Osteocyte (in vitro differentiated cells): ENCODE results near the gene LOXL1. TPM values are rescaled to one million over a fixed set of nuclear protein-coding genes. Genes with fewer than 3 reads are reported as not detected.

Source experiments
- DNase-seq: peaks from one replicate; pipeline ENCODE4 v3.0.0; 2021; ENCODE audit warnings: mixed read lengths; ENCODE audit not compliant: unreplicated experiment; ENCODE audit errors: extremely low spot score
- H3K27ac Mint-ChIP-seq: one replicate; pipeline ENCODE4 v1.8.0; 2021; ENCODE audit warnings: mild to moderate bottlenecking, mixed read lengths; ENCODE audit not compliant: unreplicated experiment
- H3K27me3 Mint-ChIP-seq: one replicate; pipeline ENCODE4 v1.8.0; 2021; ENCODE audit warnings: mixed read lengths; ENCODE audit not compliant: unreplicated experiment
- H3K36me3 Mint-ChIP-seq: one replicate; pipeline ENCODE4 v1.8.0; 2021; ENCODE audit warnings: mixed read lengths; ENCODE audit not compliant: unreplicated experiment
- H3K4me1 Mint-ChIP-seq: one replicate; pipeline ENCODE4 v1.8.0; 2021; ENCODE audit warnings: mixed read lengths; ENCODE audit not compliant: unreplicated experiment
- H3K4me3 Mint-ChIP-seq: one replicate; pipeline ENCODE4 v1.8.0; 2021; ENCODE audit warnings: mild to moderate bottlenecking, moderate library complexity, mixed read lengths; ENCODE audit not compliant: unreplicated experiment
- H3K9me3 Mint-ChIP-seq: one replicate; pipeline ENCODE4 v1.8.0; 2021; ENCODE audit warnings: mixed read lengths; ENCODE audit not compliant: unreplicated experiment
- CTCF ChIP-seq: fragments of 200-600 bp; sonication (generic); IDR thresholded peaks from 2 replicates; pipeline ENCODE4 v1.5.0; 2021; ENCODE audit warnings: antibody characterized with exemption, mild to moderate bottlenecking, moderate library complexity
- long read RNA-seq: library from polyadenylated mRNA; unstranded; transcript quantifications from one replicate; pipeline ENCODE4 v2.0.0, GENCODE V29; 2021
- total RNA-seq: library from RNA; stranded (reverse); gene quantifications from 2 replicates; pipeline ENCODE4 v1.2.1, GENCODE V29; 2021

The LOXL1 gene
- 398 and 417 TPM in 2 replicates for total RNA-seq
- long read RNA-seq, transcript LOXL1-201 (7 exons, 2,351 nt), result major isoform, 7 of 21 reads
- long read RNA-seq, partial matches to known transcripts, result 3 of 21 reads
- long read RNA-seq, other reads (novel, unspliced or antisense), result 9 of 21 reads

GRCh38 chr15:73926219-73927002, at the start of gene LOXL1:
TSS of gene LOXL1 (plus strand) at chr15:73926462. CDS start at chr15:73926784, 322 bp downstream.
- peak within 1 kb of the TSS; percentile 96 for H3K27ac Mint-ChIP-seq

DNA sequence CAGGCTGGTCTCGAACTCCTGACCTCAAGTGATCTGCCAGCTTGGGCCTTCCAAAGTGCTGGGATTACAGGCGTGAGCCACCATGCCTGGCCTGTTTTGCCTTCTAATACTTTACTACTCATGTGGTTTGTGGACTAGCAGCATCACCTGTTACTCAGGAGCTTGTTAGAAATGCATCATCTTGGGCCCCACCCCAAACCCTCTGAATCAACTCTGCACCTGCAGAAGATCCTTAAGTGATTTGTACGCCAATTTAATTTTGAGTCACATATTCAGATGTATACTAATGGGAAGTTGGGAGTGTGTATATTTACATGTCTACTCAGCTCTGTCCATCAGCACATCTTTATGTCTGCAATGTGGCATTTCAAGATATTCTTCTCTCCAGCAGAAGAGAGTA, 46.8 kb upstream of the LOXL1 start:
- no peak for TF ChIP-seq CTCF
- Mint-ChIP-seq H3K4me1 (no peaks in the 10 kb centered on the region), H3K27ac (no peak overlapping the region), H3K27me3 (peaks cover 64% of the 10 kb centered on the region), H3K36me3 (no peaks in the 10 kb centered on the region), H3K4me3 (no peak overlapping the region), H3K9me3 (no peaks in the 10 kb centered on the region)
- DNase-seq, result no peak

More at GRCh38 chr15:73926219-73927002, at the start of gene LOXL1:
- peaks cover 1% of the 10 kb centered on the region for H3K36me3 Mint-ChIP-seq
- H3K9me3 Mint-ChIP-seq, result no peaks in the 10 kb centered on the region
- peak within 1 kb of the TSS; percentile 78 for H3K4me3 Mint-ChIP-seq
- peaks cover 81% of the 10 kb centered on the region for H3K4me1 Mint-ChIP-seq
- no peak for TF ChIP-seq CTCF
- H3K27me3 Mint-ChIP-seq, result no peaks in the 10 kb centered on the region
- DNase-seq, result peak; percentile 91

DNA sequence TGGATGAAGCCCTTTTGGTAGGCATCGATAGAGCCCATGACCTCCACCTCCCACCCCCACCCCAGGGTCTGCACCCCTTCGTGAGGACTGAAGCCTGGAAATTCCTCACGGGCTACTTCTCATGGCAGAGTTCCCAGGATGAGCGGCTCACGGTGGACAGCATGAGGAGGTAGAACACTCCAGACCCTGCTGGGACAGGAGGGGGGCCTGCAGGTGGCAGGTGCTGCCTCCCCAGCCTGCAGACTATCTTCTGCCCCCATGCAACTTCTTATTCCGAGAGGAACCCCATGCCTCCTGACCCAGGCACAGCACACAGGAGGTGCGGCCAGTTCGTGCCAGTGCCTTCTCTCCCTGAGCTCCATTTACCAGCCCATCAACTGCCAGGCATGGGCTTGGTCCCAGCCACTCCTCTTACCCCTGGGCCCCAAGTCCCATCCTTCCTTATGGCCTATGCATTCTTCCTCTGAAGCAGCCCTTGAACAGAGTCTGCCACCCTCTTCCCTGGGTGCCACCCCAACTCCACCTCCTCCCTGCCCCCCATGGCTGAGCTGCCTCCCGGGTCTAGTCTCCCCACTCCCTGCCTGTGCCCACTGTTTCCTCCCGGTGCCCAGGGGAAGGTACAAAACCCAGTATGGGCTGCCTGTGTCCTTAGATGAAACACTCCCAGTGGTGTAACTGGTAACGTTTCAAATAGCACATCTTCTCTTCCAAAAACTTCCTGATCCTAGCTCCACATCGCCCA, 44.5 kb upstream of the LOXL1 start:
- DNase-seq, result no peak
- no peaks in the 10 kb centered on the region for H3K4me1 Mint-ChIP-seq
- H3K36me3 Mint-ChIP-seq, result no peaks in the 10 kb centered on the region
- no peaks in the 10 kb centered on the region for H3K9me3 Mint-ChIP-seq
- H3K27me3 Mint-ChIP-seq, result peaks cover 64% of the 10 kb centered on the region
- H3K27ac Mint-ChIP-seq, result no peak overlapping the region
- H3K4me3 Mint-ChIP-seq, result no peak overlapping the region
- no peak for TF ChIP-seq CTCF

DNA sequence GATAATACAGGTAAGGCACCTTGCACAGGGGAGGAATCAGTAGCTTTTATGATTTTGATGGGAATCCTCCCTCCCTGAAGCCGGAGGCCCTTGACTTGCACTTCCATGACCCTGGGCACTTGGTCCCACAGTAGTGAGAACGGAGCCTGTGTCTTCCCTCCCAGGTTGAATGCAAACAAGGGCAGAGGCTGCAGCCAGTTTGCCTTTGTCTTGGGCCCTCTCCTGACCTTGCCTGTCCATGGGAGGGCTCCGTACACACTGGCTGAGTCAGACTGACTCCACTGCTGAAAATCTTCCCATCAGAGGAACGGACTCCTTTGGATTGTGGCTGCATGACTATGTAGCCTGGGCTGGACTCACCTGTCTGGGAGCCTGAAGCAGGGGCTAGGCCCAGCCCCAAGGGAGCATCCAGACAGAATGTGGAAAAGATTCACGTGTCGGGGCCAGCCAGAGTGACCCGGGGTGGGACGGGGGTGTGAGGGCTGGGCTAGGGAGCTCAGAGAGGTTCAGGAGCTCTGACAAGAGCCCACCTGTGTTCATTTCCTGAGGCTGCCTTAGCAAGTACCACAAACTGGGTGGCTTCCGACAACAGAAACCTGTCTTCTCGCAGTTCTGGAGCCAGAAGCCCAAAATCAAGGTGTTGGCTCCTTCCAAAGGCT, 43.4 kb upstream of the LOXL1 start:
- no peaks in the 10 kb centered on the region for H3K9me3 Mint-ChIP-seq

More for the DNA sequence above, 43.4 kb upstream of the LOXL1 start:
- Mint-ChIP-seq H3K4me1 (no peaks in the 10 kb centered on the region), H3K36me3 (no peaks in the 10 kb centered on the region), H3K27me3 (peaks cover 59% of the 10 kb centered on the region), H3K4me3 (no peak overlapping the region), H3K27ac (no peak overlapping the region)
- DNase-seq, result no peak
- no peak for TF ChIP-seq CTCF
